BJ (cell line): ENCODE data around the gene B3GALT5. TPM values are rescaled to one million over a fixed set of nuclear protein-coding genes. Genes with fewer than 3 reads are reported as not detected.

Experiments used
- CTCF ChIA-PET: fragments of 350-600 bp; formaldehyde crosslinking; extraction: SDS; loops from one replicate; lab custom pipeline; 2021; ENCODE audit warnings: antibody characterized with exemption, inconsistent platforms; lab: Yijun Ruan, JAX
- POLR2A ChIA-PET: fragments of 300-600 bp; sonication (Branson Sonifier 250); formaldehyde crosslinking; extraction: SDS; loops from one replicate; lab custom pipeline; 2021; ENCODE audit warnings: antibody characterized with exemption; lab: Charles Lee
- DNase-seq: peaks from one replicate; pipeline ENCODE4 v3.0.0-alpha.2; 2011; ENCODE audit warnings: low read depth
- H3K27me3 ChIP-seq: 2 replicates; pipeline ENCODE4 v1.6.0; 2011; ENCODE audit warnings: low read length; ENCODE audit not compliant: control insufficient read depth, insufficient read depth
- H3K36me3 ChIP-seq: 2 replicates; pipeline ENCODE4 v1.5.1; 2011; ENCODE audit warnings: low read length; ENCODE audit not compliant: control insufficient read depth, insufficient read depth
- H3K4me3 ChIP-seq: 2 replicates; pipeline ENCODE4 v1.5.1; 2011; ENCODE audit warnings: low read depth, mild to moderate bottlenecking, control low read depth, low read length
- CTCF ChIP-seq: IDR thresholded peaks from 2 replicates; pipeline ENCODE4 v1.5.1; 2011; ENCODE audit warnings: low read depth, mild to moderate bottlenecking, control low read depth, inconsistent platforms, low read length, moderate library complexity; ENCODE audit not compliant: insufficient read depth
- polyA plus RNA-seq: library from polyadenylated mRNA; depleted of rRNA; stranded (reverse); fragments of >200 nt; gene quantifications from 2 replicates; pipeline ENCODE4 v1.2.3, GENCODE V29; 2011

Gene B3GALT5
- polyA plus RNA-seq, 1 experiment: 0.09 TPM

- ChIA-PET CTCF (no interaction called here), POLR2A (no interaction called here)
- Histone ChIP-seq H3K27me3 (no peaks in the 10 kb centered on the region), H3K36me3 (no peaks in the 10 kb centered on the region), H3K4me3 (no peak overlapping the region)
- TF ChIP-seq CTCF: no peak
- DNase-seq: no peak
Observed at GRCh38 chr21:39664586-39664985, 51.8 kb downstream of the B3GALT5 start.

DNA sequence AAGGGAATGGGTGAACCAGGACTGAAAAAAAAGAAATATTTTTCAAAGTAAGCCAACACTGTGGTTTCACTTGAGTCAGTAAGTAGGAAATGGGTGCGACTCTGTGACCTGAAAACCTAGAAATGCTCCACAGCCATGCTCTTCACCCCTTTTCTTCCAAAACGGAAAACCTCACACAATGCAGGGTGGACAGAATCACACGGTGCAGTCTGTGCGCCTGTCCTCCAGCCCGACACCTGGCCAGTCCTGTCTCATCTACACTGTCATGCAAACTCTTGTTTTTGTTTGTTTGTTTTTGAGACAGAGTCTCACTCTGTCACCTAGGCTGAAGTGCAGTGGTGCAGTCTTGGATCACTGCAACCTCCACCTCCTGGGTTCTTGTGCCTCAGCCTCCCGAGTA is 53.3 kb downstream of the B3GALT5 start:
- TF ChIP-seq CTCF: no peak
- ChIA-PET POLR2A (no interaction called here), CTCF (no interaction called here)
- H3K4me3 ChIP-seq: no peak overlapping the region
- no peak for DNase-seq
- no peaks in the 10 kb centered on the region for H3K27me3 ChIP-seq
- no peaks in the 10 kb centered on the region for H3K36me3 ChIP-seq

DNA sequence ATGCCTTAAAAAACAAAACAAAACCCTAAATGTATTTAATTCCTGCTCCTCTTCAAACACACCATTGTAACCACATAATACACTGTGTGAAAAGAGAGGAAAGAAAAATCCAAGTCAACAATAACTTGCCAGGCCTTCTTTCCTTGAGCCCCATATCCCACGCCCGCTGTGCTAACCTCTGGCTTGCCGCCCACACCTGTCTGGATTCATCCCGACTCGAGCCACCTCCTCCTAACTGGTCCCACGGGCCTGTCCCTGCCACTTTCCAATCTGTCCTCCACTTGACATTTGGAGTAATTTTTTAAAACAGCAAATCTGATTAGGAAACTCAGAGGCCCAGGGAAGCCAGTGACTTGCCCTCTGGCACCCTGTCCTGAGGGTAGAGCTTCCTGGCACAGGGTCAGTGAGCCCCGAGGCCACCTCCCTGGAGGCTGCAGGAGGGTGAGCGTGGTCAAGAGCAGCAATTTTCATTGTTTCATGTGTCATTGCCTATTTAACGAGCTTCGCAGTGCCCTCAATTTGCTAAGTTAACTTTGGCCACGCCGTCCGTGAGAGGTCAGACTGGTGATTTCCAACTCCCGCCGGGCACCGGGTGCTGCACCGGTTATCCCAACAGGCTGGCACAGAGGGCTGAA is 54.1 kb downstream of the B3GALT5 start:
- no peak overlapping the region for H3K4me3 ChIP-seq
- no peak for DNase-seq
- CTCF ChIA-PET: no interaction called here
- no peak for TF ChIP-seq CTCF
- H3K27me3 ChIP-seq: no peaks in the 10 kb centered on the region
- no peaks in the 10 kb centered on the region for H3K36me3 ChIP-seq
- POLR2A ChIA-PET: no interaction called here

DNA sequence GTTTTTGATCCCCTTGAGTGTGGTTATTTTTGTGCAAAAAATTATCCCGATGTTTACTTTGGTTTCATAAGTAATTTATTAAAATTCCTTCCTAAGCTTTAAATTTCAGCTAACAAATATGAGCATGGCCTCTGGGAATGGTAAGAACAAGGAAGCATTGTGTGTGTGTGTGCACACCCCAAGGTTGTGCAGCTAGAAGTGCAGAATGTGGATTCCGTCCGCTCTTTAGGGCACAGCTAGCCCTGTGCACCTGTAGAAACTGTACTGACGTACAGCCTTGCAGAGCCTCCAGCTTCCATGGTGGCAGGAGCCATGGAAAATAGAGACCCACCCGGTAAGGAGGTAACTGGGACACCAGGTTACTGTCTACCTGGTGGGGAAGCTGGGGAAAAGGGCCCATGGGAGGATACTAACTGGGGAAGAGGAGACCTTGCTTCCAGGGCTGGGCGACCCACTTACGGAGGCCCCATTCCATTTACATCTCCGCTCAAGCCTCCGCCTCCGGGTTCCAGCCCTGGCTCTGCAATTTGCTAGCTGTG is 54.7 kb downstream of the B3GALT5 start:
- TF ChIP-seq CTCF: no peak
- no peak for DNase-seq
- H3K4me3 ChIP-seq: no peak overlapping the region
- H3K27me3 ChIP-seq: no peaks in the 10 kb centered on the region
- H3K36me3 ChIP-seq: no peaks in the 10 kb centered on the region
- CTCF ChIA-PET: no interaction called here
- POLR2A ChIA-PET: no interaction called here

- CTCF ChIA-PET: no interaction called here
- POLR2A ChIA-PET: no interaction called here
- H3K36me3 ChIP-seq: no peaks in the 10 kb centered on the region
Observed at GRCh38 chr21:39668369-39668768, 55.6 kb downstream of the B3GALT5 start.

More at GRCh38 chr21:39668369-39668768, 55.6 kb downstream of the B3GALT5 start:
- no peak for DNase-seq
- TF ChIP-seq CTCF: no peak
- no peaks in the 10 kb centered on the region for H3K27me3 ChIP-seq
- no peak overlapping the region for H3K4me3 ChIP-seq
